Cardiac muscle cell (in vitro differentiated cells and primary cell): ENCODE measurements around the gene ZNF668. TPM values are rescaled to one million over a fixed set of nuclear protein-coding genes. Genes with fewer than 3 reads are reported as not detected.
A peak's percentile ranks its signal among the peaks of the same experiment; 100 is the strongest.

Source experiments
- DNase-seq, 2 donors: peaks; one replicate each; pipeline versions ENCODE4 v3.0.0 to v3.0.0-alpha.2; 2010 to 2017; ENCODE audit warnings: low read depth in 1 of 2, low spot score in 1 of 2
- H3K27ac ChIP-seq: fragments of 200-600 bp; sonication (generic); 2 replicates; pipeline ENCODE4 v1.5.1; 2016
- H3K27me3 ChIP-seq: fragments of 200-600 bp; sonication (generic); 2 replicates; pipeline ENCODE4 v1.6.0; 2016; ENCODE audit warnings: control low read depth
- H3K36me3 ChIP-seq: fragments of 200-600 bp; sonication (generic); 2 replicates; pipeline ENCODE4 v1.5.1; 2016; ENCODE audit warnings: control low read depth
- H3K4me1 ChIP-seq: fragments of 200-600 bp; sonication (generic); 2 replicates; pipeline ENCODE4 v1.8.1; 2017; ENCODE audit warnings: low read depth, mild to moderate bottlenecking, mixed run types
- H3K4me3 ChIP-seq: fragments of 200-600 bp; sonication (generic); 2 replicates; pipeline ENCODE4 v1.5.1; 2016; ENCODE audit warnings: mild to moderate bottlenecking
- H3K9me3 ChIP-seq: fragments of 200-600 bp; sonication (generic); 2 replicates; pipeline ENCODE4 v1.5.1; 2017; ENCODE audit warnings: low read depth, mild to moderate bottlenecking, control low read depth
- CTCF ChIP-seq: IDR thresholded peaks from 2 replicates; pipeline ENCODE4 v1.5.1; 2012; ENCODE audit warnings: low read depth, mild to moderate bottlenecking, low read length
- polyA plus RNA-seq: library from polyadenylated mRNA; unstranded; fragments of >200 nt; fragmentation: Nextera tagmentation; extraction: Ambion mirVana; gene quantifications from 2 replicates; pipeline ENCODE4 v1.2.1, GENCODE V29; 2016
- total RNA-seq: library from RNA; depleted of rRNA; stranded (reverse); fragments of >200 nt; gene quantifications from 2 replicates; pipeline ENCODE4 v1.2.3, GENCODE V29; 2016

ZNF668 gene
- total and polyA plus RNA-seq, 2 experiments from 2014 or later, result 10.0 to 16.2 TPM

- H3K36me3 ChIP-seq, result no peaks in the 10 kb centered on the region
- H3K4me1 ChIP-seq, result no peaks in the 10 kb centered on the region
- TF ChIP-seq CTCF, result no peak
- H3K27ac ChIP-seq, result no peak overlapping the region
- no peak overlapping the region for H3K4me3 ChIP-seq
- no peaks in the 10 kb centered on the region for H3K27me3 ChIP-seq
- DNase-seq, result no peak
- H3K9me3 ChIP-seq, result no peaks in the 10 kb centered on the region
Observed at GRCh38 chr16:31061126-31061812, 12.8 kb downstream of the ZNF668 start.

GRCh38 chr16:31055613-31056012 is 18.4 kb downstream of the ZNF668 start:
- Histone ChIP-seq H3K27ac (no peak overlapping the region), H3K36me3 (no peaks in the 10 kb centered on the region), H3K9me3 (no peaks in the 10 kb centered on the region), H3K4me3 (no peak overlapping the region), H3K4me1 (no peaks in the 10 kb centered on the region), H3K27me3 (no peaks in the 10 kb centered on the region)
- DNase-seq, result no peak
- no peak for TF ChIP-seq CTCF

- Histone ChIP-seq H3K27ac (no peak overlapping the region), H3K27me3 (no peaks in the 10 kb centered on the region), H3K36me3 (no peaks in the 10 kb centered on the region), H3K9me3 (no peaks in the 10 kb centered on the region), H3K4me1 (no peaks in the 10 kb centered on the region), H3K4me3 (no peak overlapping the region)
- TF ChIP-seq CTCF, result no peak
- DNase-seq, result peak in 1 of 2 donors; percentile 81
Observed at GRCh38 chr16:31052114-31052513, 21.9 kb downstream of the ZNF668 start.

- Histone ChIP-seq H3K36me3 (no peaks in the 10 kb centered on the region), H3K4me1 (no peaks in the 10 kb centered on the region), H3K4me3 (no peak overlapping the region), H3K27me3 (no peaks in the 10 kb centered on the region), H3K9me3 (no peaks in the 10 kb centered on the region), H3K27ac (no peak overlapping the region)
- TF ChIP-seq CTCF, result no peak
- DNase-seq, result no peak
Observed at GRCh38 chr16:31050280-31051030, 23.6 kb downstream of the ZNF668 start.

GRCh38 chr16:31043898-31044481 is 30.1 kb downstream of the ZNF668 start:
- H3K9me3 ChIP-seq, result no peaks in the 10 kb centered on the region
- no peaks in the 10 kb centered on the region for H3K27me3 ChIP-seq
- H3K36me3 ChIP-seq, result peaks cover 5% of the 10 kb centered on the region
- no peak overlapping the region for H3K27ac ChIP-seq
- no peak overlapping the region for H3K4me3 ChIP-seq
- TF ChIP-seq CTCF, result no peak
- no peaks in the 10 kb centered on the region for H3K4me1 ChIP-seq
- no peak for DNase-seq
